HL-60 (cell line): Measurements from ENCODE around the gene EPS8.

Experiments
- TF ChIP-seq, protein P1 (sequence below): IDR thresholded peaks from one replicate; pipeline ENCODE4 v1.5.1; 2011; ENCODE audit warnings: low read length, control low read depth, inconsistent platforms; ENCODE audit not compliant: insufficient read depth
- TF ChIP-seq, protein P2 (sequence below): IDR thresholded peaks from 2 replicates; pipeline ENCODE4 v1.6.1; 2012; ENCODE audit warnings: low read depth; ENCODE audit not compliant: insufficient replicate concordance

DNA sequence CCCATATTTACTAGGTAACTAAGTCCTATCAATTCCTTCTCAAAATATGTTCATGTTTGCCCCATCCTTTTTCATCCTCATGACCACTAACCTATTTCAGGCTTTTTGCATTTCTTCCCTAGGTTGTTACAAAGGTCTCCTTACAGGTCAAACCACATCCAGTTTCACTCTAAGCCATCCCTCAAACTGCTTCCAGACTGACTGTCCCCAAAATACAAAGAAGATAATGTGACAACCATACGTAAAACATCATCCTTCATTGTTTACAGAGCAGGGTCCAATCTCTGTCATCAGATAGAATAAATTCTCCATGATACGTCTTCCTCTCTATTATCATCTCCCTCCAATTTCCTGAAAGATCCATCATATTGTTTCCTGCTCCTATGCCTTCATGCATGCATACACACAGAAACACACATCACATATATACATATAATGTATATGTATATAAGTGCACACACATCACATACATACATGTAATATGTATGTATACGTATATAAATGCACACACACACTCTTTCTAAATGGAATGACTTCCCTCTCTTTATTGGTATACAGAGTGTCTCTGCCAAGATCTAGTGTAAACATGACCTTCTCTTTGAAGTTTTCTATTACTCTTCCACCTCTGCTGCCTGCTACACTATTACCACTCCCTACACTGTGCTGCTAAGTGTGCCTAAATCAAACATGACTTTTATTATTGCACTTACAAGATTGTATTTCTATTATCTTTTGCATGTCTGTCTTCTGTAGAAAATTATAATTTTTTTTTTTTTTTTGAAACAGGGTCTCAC, 30.7 kb upstream of the EPS8 start:
- TF ChIP-seq, protein P1, sequence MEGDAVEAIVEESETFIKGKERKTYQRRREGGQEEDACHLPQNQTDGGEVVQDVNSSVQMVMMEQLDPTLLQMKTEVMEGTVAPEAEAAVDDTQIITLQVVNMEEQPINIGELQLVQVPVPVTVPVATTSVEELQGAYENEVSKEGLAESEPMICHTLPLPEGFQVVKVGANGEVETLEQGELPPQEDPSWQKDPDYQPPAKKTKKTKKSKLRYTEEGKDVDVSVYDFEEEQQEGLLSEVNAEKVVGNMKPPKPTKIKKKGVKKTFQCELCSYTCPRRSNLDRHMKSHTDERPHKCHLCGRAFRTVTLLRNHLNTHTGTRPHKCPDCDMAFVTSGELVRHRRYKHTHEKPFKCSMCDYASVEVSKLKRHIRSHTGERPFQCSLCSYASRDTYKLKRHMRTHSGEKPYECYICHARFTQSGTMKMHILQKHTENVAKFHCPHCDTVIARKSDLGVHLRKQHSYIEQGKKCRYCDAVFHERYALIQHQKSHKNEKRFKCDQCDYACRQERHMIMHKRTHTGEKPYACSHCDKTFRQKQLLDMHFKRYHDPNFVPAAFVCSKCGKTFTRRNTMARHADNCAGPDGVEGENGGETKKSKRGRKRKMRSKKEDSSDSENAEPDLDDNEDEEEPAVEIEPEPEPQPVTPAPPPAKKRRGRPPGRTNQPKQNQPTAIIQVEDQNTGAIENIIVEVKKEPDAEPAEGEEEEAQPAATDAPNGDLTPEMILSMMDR: no peak
- TF ChIP-seq, protein P2, sequence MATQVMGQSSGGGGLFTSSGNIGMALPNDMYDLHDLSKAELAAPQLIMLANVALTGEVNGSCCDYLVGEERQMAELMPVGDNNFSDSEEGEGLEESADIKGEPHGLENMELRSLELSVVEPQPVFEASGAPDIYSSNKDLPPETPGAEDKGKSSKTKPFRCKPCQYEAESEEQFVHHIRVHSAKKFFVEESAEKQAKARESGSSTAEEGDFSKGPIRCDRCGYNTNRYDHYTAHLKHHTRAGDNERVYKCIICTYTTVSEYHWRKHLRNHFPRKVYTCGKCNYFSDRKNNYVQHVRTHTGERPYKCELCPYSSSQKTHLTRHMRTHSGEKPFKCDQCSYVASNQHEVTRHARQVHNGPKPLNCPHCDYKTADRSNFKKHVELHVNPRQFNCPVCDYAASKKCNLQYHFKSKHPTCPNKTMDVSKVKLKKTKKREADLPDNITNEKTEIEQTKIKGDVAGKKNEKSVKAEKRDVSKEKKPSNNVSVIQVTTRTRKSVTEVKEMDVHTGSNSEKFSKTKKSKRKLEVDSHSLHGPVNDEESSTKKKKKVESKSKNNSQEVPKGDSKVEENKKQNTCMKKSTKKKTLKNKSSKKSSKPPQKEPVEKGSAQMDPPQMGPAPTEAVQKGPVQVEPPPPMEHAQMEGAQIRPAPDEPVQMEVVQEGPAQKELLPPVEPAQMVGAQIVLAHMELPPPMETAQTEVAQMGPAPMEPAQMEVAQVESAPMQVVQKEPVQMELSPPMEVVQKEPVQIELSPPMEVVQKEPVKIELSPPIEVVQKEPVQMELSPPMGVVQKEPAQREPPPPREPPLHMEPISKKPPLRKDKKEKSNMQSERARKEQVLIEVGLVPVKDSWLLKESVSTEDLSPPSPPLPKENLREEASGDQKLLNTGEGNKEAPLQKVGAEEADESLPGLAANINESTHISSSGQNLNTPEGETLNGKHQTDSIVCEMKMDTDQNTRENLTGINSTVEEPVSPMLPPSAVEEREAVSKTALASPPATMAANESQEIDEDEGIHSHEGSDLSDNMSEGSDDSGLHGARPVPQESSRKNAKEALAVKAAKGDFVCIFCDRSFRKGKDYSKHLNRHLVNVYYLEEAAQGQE: no peak
